ENCODE results near the gene ITIH4.

ITIH4 gene

DNA sequence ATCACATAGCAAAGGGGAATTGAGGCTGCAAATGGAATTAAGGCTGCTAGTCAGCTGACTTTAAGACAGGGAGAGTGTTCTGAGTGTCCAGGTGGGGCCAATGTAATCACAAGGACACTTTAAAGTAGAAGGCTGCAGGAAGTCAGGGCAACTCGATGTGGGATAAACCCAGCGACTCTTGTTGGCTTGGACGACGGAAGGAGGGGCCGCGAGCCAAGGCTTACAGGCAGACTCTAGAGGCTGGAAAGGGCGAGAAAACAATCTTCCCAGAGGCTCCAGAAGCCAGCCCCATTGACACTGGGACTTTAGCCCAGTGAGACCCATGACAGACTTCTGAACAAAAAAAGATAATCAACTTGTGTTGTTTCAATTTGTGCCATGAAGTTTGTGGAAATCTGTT, 17.3 kb upstream of the ITIH4 start:
- no peak for DNase-seq

DNA sequence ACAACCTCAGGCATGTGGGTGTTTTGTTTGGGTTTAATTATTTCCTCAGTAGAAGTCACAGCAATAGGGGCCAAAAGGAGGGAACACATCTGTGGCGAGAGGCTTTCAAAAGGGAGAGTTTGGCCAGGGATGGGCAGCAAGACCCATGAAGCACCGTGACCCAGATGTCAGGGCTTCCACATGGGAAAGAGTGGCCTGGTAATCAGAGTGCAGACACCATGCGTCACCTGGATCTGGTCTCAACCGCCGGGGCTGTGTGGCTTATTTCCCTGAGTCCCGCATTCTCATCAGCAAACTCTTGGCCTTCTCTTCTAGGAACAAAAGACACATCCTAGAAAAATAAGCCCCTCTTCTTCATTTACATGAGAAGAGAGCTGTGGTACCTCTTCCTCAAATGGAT, 16.8 kb upstream of the ITIH4 start:
- DNase-seq: no peak

GRCh38 chr3:52846432-52846965, 16.0 kb upstream of the ITIH4 start:
- no peak for DNase-seq

- DNase-seq: no peak
Observed at GRCh38 chr3:52845691-52846431, 15.4 kb upstream of the ITIH4 start.

DNA sequence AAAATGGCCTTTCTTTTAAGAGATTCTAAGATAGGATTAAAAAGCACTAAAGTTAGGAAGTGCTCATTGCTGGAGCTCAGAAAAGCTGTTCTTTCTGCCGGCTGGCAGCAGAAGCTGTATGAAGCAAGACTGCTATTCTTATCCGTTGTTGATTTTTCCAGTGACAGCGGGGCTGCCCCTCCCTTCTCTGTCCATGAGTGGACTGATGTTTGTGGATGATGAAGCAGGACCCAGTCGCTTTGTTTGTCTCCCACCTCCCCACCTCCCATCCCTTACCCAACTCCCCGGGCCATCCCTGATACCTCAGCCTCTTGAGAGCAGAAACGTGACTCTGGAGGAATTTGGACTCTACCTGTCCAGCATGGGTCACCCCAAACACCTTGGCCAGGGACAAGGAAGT, 14.7 kb upstream of the ITIH4 start:
- no peak for DNase-seq

DNA sequence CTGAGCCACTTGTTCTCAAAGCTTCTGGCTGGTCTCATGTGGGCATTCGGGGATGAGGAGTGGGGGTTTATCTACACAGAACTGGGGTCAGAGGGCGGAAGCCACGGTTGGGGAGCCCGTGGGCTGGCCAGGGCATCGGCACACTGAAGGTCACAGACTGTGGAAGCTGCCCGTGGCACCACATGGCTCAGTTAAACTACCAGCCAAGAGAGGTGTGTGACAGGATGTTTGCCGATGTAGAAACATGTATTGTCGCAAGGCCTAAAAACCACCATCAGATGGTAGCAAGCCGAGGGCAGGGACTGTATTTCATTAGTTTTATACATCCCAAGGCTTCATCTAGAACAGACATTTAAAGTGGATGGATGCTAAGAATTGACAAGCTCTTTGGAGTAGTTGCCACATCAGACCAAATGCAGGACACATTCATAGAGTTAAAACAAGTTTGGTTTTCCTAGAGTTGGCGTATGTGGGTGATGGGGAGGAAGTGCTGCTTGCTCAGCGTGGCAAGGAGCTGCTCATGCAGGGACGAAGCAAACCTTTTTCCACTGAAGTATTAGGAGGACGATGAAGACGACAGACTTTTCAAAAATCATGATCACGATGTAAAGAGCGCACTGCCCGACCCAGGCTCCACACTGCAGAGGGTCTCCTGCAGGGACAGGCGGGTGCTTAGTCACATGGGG, 14.0 kb upstream of the ITIH4 start:
- DNase-seq: no peak

DNA sequence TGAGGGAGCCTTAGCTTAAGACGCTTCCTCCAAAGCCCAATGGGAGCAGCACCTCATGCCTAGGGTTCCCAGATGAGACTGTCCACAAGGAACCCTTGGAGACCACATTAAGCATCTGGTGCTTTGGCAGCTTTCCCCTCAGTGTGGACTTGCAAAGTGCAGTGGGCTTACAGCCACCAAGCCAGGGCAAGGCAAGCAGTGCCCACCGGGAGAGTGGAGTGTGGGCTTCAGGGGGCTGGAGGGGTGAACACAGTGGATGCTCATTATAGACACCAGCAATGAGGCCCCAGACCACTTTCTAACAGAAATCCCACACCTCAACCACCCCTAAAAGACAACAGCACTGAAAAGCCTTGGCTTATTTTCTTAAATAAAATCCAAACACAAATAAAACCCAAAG, 13.4 kb upstream of the ITIH4 start:
- DNase-seq: no peak

GRCh38 chr3:52843108-52843865, 12.8 kb upstream of the ITIH4 start:
- DNase-seq: no peak

DNA sequence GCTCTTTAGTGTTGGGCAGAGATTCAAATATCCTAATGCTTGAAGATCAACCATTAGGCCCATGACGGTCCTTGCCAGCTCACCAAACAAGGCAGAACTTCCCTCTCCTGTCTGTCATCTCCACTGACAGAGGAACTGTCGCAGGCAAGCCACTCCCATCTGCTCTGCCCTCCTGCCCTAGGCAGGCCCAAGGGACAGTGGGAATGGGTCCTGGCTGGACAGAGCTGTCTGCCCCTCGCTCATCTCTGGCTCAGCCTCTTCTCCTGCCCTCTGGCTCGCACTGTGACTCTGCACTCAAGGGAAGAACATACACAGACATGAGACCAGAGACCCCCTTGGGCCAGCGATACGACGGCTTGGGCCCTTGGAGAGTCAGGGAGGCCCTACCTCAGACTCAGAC, 12.0 kb upstream of the ITIH4 start:
- DNase-seq: no peak

DNA sequence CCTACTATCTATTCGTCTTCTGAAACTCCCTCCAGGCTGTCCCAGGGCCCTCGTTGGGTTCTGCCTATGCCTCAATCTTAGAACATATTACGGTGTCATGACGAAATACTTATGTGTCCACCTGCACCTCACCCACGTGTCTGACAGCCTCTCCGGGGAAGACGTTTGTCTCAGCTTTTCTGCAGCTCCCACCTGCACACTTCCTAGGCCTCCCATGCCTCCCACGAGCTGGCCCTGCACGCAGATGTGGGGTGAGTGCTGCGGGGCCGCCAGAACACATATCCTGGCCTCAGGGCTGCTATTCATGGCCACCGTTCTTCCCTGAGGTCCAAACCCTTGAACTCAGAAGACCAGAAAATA, 11.5 kb upstream of the ITIH4 start:
- DNase-seq: no peak

DNA sequence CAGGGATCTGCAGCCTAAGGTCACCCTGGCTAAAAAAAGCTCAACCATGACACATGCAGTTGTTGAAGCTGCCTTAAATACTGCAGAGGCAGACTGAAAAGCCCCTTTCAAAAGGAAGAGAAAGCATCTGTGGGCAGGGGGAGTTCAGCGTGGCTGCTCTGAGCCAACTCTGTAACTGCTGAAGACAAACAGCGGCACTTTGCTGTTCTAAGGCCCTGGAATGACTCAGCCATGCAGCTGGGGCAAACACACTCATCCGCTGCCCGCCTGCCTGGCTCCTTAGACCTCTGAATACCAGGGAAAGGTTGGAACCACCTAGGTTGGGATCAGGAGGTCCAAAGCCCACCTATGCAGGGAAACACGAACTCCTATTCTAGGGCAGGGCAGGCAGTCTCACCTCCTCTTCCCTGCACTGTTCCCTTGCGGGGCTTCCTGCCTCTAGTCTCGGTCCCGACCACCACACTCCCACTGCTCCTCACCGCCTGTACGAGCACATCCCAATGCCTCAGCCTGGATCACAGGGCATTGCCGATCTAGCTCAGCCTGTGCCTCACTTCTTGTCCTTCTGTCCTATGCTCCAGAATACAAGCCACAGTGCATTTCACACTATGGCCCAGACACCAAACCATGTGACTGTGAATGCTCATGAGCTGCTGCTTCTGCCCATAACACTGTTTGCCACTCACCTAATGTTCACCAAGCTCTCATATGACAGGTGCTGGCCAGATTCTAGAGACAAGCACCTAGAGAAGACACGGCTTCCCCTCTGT, 10.9 kb upstream of the ITIH4 start:
- no peak for DNase-seq

DNA sequence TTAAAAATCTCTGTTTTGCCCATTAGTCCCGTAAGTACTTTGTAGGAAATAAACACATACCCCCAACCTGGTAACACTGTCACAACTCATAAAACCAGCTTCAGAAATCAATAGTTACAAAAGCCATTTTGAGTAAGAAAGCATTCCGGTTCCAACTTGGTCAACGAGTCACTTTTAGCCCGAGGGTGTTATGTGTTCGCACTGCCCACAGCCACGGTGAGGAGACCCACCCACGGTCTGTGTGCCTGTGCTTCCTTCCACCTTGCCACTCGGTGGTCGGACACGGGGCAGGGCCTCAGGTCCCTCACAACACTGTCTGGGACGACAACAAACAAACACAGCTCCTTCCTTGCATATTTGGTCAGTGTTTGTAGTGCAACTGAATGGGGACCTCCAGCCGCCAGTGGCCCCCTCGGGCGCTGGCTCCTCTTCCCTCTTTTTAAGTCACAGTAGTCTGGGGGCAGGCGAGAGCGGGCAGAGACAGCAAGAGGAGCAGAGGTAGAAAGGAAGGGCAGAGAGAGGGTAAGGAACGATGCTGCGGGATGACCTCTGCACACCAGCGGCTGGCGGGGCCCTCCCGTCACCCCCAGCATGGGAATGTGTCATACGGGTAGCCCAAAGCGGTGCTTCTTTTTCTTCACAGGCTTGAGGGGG, 9.5 kb upstream of the ITIH4 start:
- no peak for DNase-seq

DNA sequence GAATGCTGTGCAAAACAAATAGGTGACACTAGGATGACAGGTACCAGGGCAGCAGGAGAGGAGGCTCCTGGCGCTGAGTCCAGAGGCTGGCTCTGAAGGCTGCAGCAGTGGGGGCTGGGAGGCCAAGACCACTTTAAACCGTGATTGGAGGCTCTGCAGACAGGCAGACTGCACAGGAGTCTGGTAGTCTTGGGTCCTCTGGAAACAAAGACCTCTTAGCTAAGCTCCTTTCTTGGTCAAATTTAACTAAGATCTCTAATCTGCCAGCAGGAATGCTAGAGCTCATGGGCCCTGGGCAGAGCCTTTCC, 8.8 kb upstream of the ITIH4 start:
- no peak for DNase-seq

DNA sequence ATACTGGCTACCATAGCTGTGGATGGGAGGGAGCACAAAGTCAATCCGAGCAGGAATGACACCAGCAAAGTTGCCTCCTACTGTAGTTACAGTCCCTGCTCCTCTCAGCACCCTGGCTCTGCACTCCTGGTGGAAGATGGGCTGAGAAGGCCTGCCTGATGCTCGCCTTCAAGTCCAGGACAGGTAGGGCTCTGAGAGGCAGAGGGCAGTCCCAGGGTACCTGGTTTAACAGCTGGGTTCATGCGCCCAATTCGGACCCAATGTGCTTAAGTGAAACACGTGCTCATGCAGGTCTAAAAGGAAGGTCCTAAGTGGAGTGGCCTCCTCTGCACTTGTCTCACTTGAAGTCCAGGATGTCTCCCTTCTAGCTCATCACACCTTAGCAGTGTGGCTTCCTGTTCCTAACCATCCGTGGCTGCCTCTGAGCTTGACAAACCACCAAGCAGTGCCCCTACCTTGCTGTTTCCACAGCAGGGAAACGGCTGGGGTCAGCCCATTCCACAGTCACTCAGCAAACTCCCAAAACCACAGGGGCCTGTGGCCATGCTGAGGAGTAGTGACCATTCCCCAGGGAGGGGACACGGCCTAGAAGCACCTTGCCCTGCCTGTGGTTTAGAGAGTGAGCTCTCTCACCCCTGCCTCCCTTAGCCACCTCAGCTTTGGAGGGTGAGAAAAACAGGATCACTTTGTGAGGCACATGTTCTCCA, 8.2 kb upstream of the ITIH4 start:
- DNase-seq: no peak

DNA sequence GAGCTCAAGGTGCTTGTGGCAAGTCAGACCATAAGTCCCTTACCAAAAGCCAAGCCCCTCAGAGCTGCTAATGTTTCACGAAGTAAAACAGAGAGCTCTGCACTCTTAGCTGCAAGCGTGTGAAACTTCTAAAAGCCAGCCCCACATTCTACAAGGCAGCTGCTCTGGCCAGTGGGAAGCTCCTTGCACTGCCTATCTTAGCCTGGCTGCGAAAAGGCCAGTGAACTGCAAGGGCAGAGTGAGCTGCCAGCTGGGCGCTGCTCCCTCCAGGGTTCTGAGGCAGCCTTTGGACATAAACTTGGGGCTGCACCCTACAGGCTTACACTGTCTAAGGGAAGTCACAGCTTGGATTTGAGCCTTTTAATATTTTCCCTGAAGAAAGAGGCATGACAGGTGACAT, 6.5 kb upstream of the ITIH4 start:
- no peak for DNase-seq

GRCh38 chr3:52836471-52836845, 6.0 kb upstream of the ITIH4 start:
- no peak for DNase-seq

DNA sequence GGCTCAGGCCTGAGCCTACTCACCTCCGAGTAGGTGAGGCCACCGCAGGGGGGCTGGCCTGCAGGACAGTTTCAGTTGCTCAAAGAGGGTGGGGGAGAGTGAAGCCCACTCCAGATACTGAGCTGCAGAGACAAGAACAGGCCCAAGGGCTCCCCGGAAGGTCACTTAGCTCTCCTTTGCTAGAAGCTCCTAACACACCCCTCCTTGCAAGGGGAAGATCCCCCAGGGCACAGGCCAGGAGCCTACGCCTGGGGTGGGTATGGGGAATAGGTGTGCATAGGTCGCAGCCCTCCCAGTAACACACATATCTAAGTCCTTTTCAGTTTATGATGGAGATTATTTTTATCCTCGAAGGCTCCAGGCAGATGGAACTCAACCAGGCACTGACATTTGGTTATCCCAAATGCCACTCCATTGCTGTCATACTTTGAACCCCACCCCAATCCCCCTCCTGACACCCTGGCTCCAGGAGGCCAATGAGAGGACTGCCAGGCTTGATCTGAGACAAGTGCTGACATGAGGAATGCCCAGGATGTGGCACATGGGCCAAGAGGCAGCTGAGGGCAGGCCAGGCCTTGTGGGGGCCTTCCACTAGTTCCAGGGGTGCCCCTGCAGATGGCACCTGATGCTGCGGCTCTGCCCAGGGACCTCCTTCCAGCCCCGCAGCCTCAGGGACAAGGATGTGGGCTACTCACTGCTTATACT, 5.4 kb upstream of the ITIH4 start:
- no peak for DNase-seq

DNA sequence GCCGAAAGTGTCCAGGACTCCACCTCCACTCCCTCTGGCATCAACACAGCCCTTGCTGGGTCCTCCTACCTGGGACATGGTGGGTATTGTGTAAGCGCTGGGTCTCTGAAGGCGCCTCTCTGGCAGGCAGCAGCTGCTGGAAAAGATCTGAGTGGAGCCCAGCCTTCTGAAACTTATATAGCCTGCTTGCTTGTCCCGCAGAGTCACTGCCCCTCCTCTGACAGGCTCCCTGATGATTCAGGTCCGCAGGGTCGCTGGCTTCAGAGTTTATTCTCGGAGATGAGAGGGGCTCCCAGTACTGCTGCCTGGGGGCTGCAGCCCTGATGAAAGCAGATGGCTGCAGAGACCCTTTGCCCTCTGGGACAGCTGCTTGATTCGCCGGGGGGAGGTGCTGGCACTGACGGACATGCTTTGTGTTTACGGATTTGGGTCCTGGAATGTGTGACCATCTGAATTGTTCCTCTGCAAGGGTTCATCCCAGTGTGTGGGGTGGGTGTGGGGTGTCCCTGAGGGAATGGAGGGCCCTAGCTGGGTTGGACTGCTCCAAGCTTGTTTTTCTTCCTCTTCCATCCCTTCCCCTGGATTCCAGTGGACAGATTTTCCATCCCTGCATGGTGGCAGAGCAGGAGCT, 4.5 kb upstream of the ITIH4 start, which contains the start of gene MUSTN1:
MUSTN1 (minus strand) TSS at position 149 of the 631 bp plus-strand sequence; CDS start at position 78, 71 bp downstream.
- DNase-seq: no peak

DNA sequence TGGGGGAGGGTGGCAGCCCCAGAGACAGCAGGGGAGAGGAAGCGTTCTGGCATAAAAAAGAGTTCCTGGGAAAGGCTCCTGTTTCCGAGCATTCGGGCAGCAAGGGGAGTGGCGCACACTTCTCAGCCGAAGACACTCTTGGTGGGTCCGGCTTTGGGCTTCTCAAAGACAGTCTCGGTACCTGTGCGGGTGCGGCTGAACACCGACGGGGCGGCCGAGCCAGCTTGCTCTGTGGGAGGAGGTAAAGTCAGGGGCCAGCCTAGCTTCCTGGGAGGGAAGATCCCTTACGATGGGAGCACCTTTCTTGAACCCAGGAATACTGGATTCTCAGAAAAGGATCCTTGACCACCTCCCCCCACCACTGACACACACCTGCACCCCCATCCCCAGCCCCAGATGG, 2.7 kb upstream of the ITIH4 start:
- no peak for DNase-seq

- no peak for DNase-seq
Observed at GRCh38 chr3:52831500-52832301, 1.2 kb upstream of the ITIH4 start.

Measured in activated CD4-positive, CD25-positive, alpha-beta regulatory T cell treated with anti-CD3 and anti-CD28 coated beads, Interleukin-2, amount 50 U/mL, for 72 hours (primary cell).